Measurements from ENCODE around the gene EFS. TPM values are rescaled to one million over a fixed set of nuclear protein-coding genes. Genes with fewer than 3 reads are reported as not detected.

The EFS gene
- total and polyA plus RNA-seq, 2 donors (not counting 1 experiment from before 2014, with no cell fraction given): not detected

DNA sequence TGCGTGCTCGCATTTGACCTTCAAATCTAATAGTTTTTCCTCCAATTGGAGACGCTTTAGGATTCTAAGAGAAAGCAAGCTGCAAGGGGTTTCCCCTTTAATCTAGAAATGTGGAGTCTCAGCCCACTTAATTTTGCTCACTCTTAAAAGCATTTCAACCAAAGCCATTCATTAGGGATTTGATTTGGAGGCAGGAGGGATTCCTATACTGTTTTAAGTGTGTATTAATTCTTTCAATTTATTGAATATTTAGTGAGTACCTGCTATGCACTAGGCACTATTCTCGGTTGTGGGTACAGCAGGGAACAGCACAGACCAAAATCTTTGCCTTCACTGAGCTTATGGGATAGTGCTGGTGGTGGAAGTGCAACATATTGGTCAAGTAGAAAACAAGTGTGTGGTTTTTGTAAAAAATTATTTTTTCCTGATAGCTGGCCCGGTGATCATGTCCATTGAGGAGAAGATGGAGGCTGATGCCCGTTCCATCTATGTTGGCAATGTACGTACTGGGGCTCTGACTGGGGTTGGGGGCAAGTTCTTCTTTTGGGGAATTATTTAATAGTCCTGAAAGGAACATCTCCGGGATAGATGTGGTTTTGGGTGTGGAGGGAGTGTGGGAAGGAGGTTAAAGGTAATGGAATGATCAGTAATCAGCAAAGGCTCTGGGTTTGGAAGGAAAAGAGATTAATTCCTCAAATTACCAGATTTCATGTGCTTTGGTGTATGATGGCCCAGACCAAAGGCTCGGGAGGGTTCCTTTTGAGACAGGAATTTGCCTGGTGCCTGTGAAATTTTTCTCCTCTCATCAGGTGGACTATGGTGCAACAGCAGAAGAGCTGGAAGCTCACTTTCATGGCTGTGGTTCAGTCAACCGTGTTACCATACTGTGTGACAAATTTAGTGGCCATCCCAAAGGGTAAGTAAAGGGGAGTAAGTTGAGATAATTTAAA lies 42.1 kb downstream of the EFS start:
- TF ChIP-seq, protein P1, sequence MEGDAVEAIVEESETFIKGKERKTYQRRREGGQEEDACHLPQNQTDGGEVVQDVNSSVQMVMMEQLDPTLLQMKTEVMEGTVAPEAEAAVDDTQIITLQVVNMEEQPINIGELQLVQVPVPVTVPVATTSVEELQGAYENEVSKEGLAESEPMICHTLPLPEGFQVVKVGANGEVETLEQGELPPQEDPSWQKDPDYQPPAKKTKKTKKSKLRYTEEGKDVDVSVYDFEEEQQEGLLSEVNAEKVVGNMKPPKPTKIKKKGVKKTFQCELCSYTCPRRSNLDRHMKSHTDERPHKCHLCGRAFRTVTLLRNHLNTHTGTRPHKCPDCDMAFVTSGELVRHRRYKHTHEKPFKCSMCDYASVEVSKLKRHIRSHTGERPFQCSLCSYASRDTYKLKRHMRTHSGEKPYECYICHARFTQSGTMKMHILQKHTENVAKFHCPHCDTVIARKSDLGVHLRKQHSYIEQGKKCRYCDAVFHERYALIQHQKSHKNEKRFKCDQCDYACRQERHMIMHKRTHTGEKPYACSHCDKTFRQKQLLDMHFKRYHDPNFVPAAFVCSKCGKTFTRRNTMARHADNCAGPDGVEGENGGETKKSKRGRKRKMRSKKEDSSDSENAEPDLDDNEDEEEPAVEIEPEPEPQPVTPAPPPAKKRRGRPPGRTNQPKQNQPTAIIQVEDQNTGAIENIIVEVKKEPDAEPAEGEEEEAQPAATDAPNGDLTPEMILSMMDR (IDR thresholded peaks at IDR 0.05): no peak
- TF ChIP-seq EZH2 (IDR thresholded peaks at IDR 0.05; ENCODE audit: borderline replicate concordance, insufficient read depth, low read depth, low read length, poor library complexity, severe bottlenecking): no peak
- 89% methylated on average over 6 of the region's 10 CpGs for WGBS (ENCODE audit: insufficient coverage)
- H2AFZ ChIP-seq (ENCODE audit: insufficient read depth, low read depth, low read length, poor library complexity, severe bottlenecking): no peak overlapping the region
- peak overlapping the region; percentile 92 for H3K4me3 Mint-ChIP-seq
- peak overlapping the region; percentile 32 to 89 (median 73) for H3K4me3 ChIP-seq (ENCODE audit: control extremely low read depth in 1 of 5, extremely low read depth in 1 of 5, insufficient read depth in 1 of 5, low read depth in 2 of 5, low read length in 4 of 5)
- ChIA-PET CTCF (interaction anchor here (0.6 to 6.7 kb wide), 14 partner anchors 16 to 1378 kb away, joined by 3 to 56 read pairs (median 5); partner anchors contain the start of genes BCL2L2, PPP1R3E and PRMT5), POLR2A (interaction anchor here (0.6 to 4.4 kb wide), 3 partner anchors 21 to 396 kb away, joined by 4 to 84 read pairs (median 4); partner anchors contain the start of gene PPP1R3E)
- H3K4me1 Mint-ChIP-seq: peaks cover 33% of the 10 kb centered on the region
- peak overlapping the region in 1 of 2 donors; percentile 90 for H3K27ac ChIP-seq (ENCODE audit: low read length in 2 of 2)
- H3K27me3 ChIP-seq (replicated peaks in 1 of 4; ENCODE audit: control extremely low read depth in 1 of 4, control insufficient read depth in 3 of 4, insufficient read depth in 4 of 4, low read length in 3 of 4): no peaks in the 10 kb centered on the region
- ATAC-seq (ENCODE audit: low read depth) (no peak), DNase-seq (no peak)
- intact Hi-C loops (cut with micrococcal nuclease): no loop called here
- H3K9ac ChIP-seq (ENCODE audit: low read length): peak overlapping the region; percentile 80
- peaks cover 7 to 32% of the 10 kb centered on the region in 2 experiments for H3K36me3 ChIP-seq (replicated peaks in 1 of 2; ENCODE audit: control extremely low read depth in 1 of 2, control insufficient read depth in 1 of 2, extremely low read depth in 1 of 2, insufficient read depth in 2 of 2, low read length in 1 of 2)
- no peaks in the 10 kb centered on the region for H3K9me3 ChIP-seq (ENCODE audit: control extremely low read depth in 1 of 3, control insufficient read depth in 2 of 3, insufficient read depth in 1 of 3, low read length in 2 of 3)
- peaks cover 15% of the 10 kb centered on the region for H3K79me2 ChIP-seq (ENCODE audit: control insufficient read depth, insufficient read depth, low read length)
- H3K4me1 ChIP-seq (ENCODE audit: control insufficient read depth in 2 of 2, insufficient read depth in 2 of 2, low read length in 2 of 2): peaks cover 21 to 24% of the 10 kb centered on the region in 2 donors
- no peaks in the 10 kb centered on the region for H3K27me3 Mint-ChIP-seq
- H4K20me1 ChIP-seq (ENCODE audit: control insufficient read depth, insufficient read depth, low read length, poor library complexity, severe bottlenecking): peaks cover 13% of the 10 kb centered on the region
- peak overlapping the region; percentile 90 for H3K27ac Mint-ChIP-seq
- no peaks in the 10 kb centered on the region for H3K9me3 Mint-ChIP-seq (ENCODE audit: insufficient read depth)
- peak overlapping the region; percentile 92 for H3K4me2 ChIP-seq (replicated peaks; ENCODE audit: low read depth, low read length, poor library complexity, severe bottlenecking)

Measured in B cell (primary cell).